ENCODE measurements around the gene SEMA5A.

GRCh38 chr5:9428272-9428671, 117.6 kb downstream of the SEMA5A start:
- TF ChIP-seq CTCF (IDR thresholded peaks at IDR 0.05) (no peak), POLR2A (IDR thresholded peaks at IDR 0.05) (no peak)

All from uterus (tissue), 2 donors.